Astrocyte of the spinal cord (primary cell): ENCODE data around the gene UBAC2.
A peak's percentile ranks its signal among the peaks of the same experiment; 100 is the strongest.

Source experiments
- DNase-seq: peaks from one replicate; pipeline ENCODE4 v3.0.0; 2011; ENCODE audit warnings: low read depth, low spot score
- H3K4me3 ChIP-seq: 2 replicates; pipeline ENCODE4 v1.5.1; 2011; ENCODE audit warnings: low read depth, mild to moderate bottlenecking, low read length, moderate library complexity
- CTCF ChIP-seq: IDR thresholded peaks from 2 replicates; pipeline ENCODE4 v1.5.1; 2012; ENCODE audit warnings: low read depth, mild to moderate bottlenecking, low read length, inconsistent platforms
- in situ Hi-C: cut with HindIII; loops from 2 replicates; pipeline ENCODE4 v1.10.0; 2017; ENCODE audit warnings: low sequenced_read_pairs

UBAC2 gene

DNA sequence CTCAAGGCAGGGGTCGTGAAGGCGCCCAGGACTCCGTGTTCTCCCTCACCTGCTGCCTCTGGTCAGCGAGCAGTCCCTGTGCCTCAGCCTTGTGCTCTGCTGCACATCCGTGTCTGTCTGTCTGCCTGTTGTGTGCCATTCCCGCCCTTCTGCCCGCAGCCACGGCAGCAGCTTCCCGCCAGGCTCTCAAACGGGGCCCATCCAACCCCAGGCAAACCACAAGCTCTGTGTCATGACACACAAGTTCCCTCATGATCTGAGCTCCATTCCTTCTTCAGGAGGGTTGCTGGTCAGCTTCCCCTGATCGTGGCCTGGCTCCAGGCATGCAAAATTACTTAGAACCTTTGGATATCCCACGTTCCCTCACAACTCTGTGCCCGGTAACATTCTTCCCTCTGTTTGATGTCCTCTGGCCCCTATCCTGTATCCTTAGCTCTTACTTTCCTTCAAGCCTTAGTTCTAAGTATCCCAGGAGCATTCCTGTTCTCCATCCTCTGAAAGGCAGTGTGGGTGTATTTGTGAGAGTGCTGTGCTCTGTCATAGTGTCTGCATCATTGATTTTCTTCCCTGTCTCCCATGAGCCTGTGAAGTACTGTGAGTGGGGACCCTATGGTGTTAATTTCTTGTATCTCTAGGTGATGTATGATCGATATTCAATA lies 103.3 kb downstream of the UBAC2 start:
- DNase-seq: no peak
- H3K4me3 ChIP-seq: no peak overlapping the region
- in situ Hi-C loops: no loop called here
- no peak for TF ChIP-seq CTCF

GRCh38 chr13:99304541-99304940 lies 103.9 kb downstream of the UBAC2 start:
- DNase-seq: no peak
- no peak overlapping the region for H3K4me3 ChIP-seq
- no peak for TF ChIP-seq CTCF
- in situ Hi-C loops: no loop called here

DNA sequence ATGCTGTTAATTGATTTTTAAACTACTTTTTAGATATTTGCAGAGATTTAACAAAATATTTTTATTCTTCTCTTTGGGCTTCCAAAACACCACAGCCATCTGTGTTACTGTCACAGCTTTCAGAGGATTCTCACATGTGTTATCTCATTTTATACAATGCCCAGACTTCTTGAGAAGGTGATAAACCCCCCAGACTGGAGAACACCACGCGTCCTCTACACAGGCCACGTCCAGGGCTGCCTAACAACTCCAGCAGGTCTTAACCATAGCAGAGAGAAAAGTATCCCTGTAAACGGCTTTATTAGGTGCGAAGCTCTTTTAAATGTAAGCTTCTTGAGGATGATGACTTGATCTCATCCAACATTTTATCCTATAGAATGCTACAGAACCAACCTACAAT lies 104.5 kb downstream of the UBAC2 start:
- TF ChIP-seq CTCF: no peak
- no peak overlapping the region for H3K4me3 ChIP-seq
- in situ Hi-C loops: no loop called here
- DNase-seq: no peak

GRCh38 chr13:99305566-99305965 lies 104.9 kb downstream of the UBAC2 start:
- no peak for DNase-seq
- no peak for TF ChIP-seq CTCF
- H3K4me3 ChIP-seq: no peak overlapping the region
- in situ Hi-C loops: no loop called here

DNA sequence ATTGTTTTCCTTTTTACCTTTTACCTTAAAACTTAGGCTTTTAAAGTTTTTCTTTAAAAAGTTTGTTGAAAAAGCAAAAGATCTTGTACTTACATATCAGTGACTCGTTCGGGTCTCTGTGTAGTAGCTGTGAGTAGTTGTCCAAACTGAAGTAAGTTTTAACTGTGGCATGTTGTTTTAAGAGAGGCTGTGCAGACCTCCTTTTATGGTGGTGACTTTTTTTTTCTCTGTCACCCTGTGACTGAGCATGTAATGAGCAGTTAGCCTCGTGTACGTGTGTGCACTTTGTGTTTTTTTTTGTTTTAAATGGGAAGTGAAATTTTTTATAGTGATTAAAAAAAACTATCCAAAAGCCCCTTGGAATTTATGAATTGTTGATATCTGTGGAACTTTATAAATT lies 106.6 kb downstream of the UBAC2 start, which contains the start of gene GPR183:
GPR183 (minus strand) TSS at position 153 of the 400 bp plus-strand sequence. CDS start 11,254 bp downstream, outside the sequence.
- no peak within 1 kb of the TSS for H3K4me3 ChIP-seq
- no peak for TF ChIP-seq CTCF
- DNase-seq: peak; percentile 42
- in situ Hi-C loops: no loop called here

GRCh38 chr13:99307648-99308339 lies 107.1 kb downstream of the UBAC2 start:
- DNase-seq: peak; percentile 74
- TF ChIP-seq CTCF: no peak
- H3K4me3 ChIP-seq: no peak overlapping the region
- in situ Hi-C loops: no loop called here
